KMS-11 (cell line): ENCODE measurements around the gene AOX1.
"Not testable (repeated sequence)": the region's sequence is repeated elsewhere in the genome, so short reads cannot be mapped to it uniquely, and the experiment has no call there.

Experiments used
- H2AFZ ChIP-seq: fragments of 200-600 bp; sonication (generic); 2 replicates; pipeline ENCODE4 v1.6.1; 2016; ENCODE audit warnings: antibody characterized with exemption, mixed run types, low read depth
- H3K27ac ChIP-seq: fragments of 200-600 bp; sonication (generic); 2 replicates; pipeline ENCODE4 v1.6.1; 2016; ENCODE audit warnings: mild to moderate bottlenecking, mixed run types
- H3K27me3 ChIP-seq: fragments of 200-600 bp; sonication (generic); 2 replicates; pipeline ENCODE4 v1.6.1; 2017; ENCODE audit warnings: mild to moderate bottlenecking, low read depth, mixed run types, moderate library complexity; ENCODE audit not compliant: insufficient read depth
- H3K36me3 ChIP-seq: fragments of 200-600 bp; sonication (generic); 2 replicates; pipeline ENCODE4 v1.6.1; 2017; ENCODE audit warnings: mild to moderate bottlenecking, mixed run types; ENCODE audit not compliant: insufficient read depth
- H3K4me1 ChIP-seq: fragments of 200-600 bp; sonication (generic); 2 replicates; pipeline ENCODE4 v1.6.1; 2016; ENCODE audit warnings: mild to moderate bottlenecking, low read depth, mixed run types; ENCODE audit not compliant: poor library complexity, severe bottlenecking
- H3K4me2 ChIP-seq: fragments of 200-600 bp; sonication (generic); 2 replicates; pipeline ENCODE4 v1.7.0; 2016; ENCODE audit warnings: mild to moderate bottlenecking, mixed run types
- H3K4me3 ChIP-seq: fragments of 200-600 bp; sonication (generic); IDR thresholded peaks from 2 replicates; pipeline ENCODE4 v1.6.1; 2017; ENCODE audit warnings: low read depth, low read length, mixed read lengths; ENCODE audit not compliant: insufficient read depth
- H3K79me2 ChIP-seq: fragments of 200-600 bp; sonication (generic); 2 replicates; pipeline ENCODE4 v1.6.1; 2016; ENCODE audit warnings: low read depth, mixed run types; ENCODE audit not compliant: insufficient read depth
- H3K9ac ChIP-seq: fragments of 200-600 bp; sonication (generic); 2 replicates; pipeline ENCODE4 v1.6.1; 2016; ENCODE audit warnings: mild to moderate bottlenecking, mixed run types
- H4K20me1 ChIP-seq: fragments of 200-600 bp; sonication (generic); 2 replicates; pipeline ENCODE4 v1.6.1; 2016; ENCODE audit warnings: mild to moderate bottlenecking, mixed run types; ENCODE audit not compliant: insufficient read depth
- CTCF ChIP-seq: fragments of 200-600 bp; sonication (generic); conservative IDR thresholded peaks from 2 replicates; pipeline ENCODE4 v1.6.1; 2017; ENCODE audit warnings: low read depth, mild to moderate bottlenecking, antibody characterized with exemption, low read length, moderate library complexity, mixed read lengths

The AOX1 gene

GRCh38 chr2:200679127-200679526, 93.3 kb downstream of the AOX1 start:
- Histone ChIP-seq H3K9ac (no peak overlapping the region), H3K4me1 (no peaks in the 10 kb centered on the region), H2AFZ (no peak overlapping the region), H3K79me2 (no peaks in the 10 kb centered on the region), H4K20me1 (no peaks in the 10 kb centered on the region), H3K4me3 (no peak overlapping the region), H3K27ac (no peak overlapping the region), H3K27me3 (no peaks in the 10 kb centered on the region), H3K4me2 (no peak overlapping the region), H3K36me3 (no peaks in the 10 kb centered on the region)
- no peak for TF ChIP-seq CTCF

- no peak overlapping the region for H3K4me3 ChIP-seq
- H3K9ac ChIP-seq: no peak overlapping the region
- H3K27ac ChIP-seq: no peak overlapping the region
- TF ChIP-seq CTCF: no peak
- no peaks in the 10 kb centered on the region for H3K4me1 ChIP-seq
- H4K20me1 ChIP-seq: no peaks in the 10 kb centered on the region
- no peaks in the 10 kb centered on the region for H3K79me2 ChIP-seq
- H3K4me2 ChIP-seq: no peak overlapping the region
- H3K27me3 ChIP-seq: no peaks in the 10 kb centered on the region
- no peak overlapping the region for H2AFZ ChIP-seq
- no peaks in the 10 kb centered on the region for H3K36me3 ChIP-seq
Observed at GRCh38 chr2:200679535-200679934, 93.7 kb downstream of the AOX1 start.

- H3K27ac ChIP-seq: no peak overlapping the region
- H3K27me3 ChIP-seq: no peaks in the 10 kb centered on the region
- TF ChIP-seq CTCF: no peak
- H2AFZ ChIP-seq: no peak overlapping the region
- H3K4me2 ChIP-seq: no peak overlapping the region
- H3K79me2 ChIP-seq: no peaks in the 10 kb centered on the region
- no peaks in the 10 kb centered on the region for H3K4me1 ChIP-seq
- H3K36me3 ChIP-seq: no peaks in the 10 kb centered on the region
- no peak overlapping the region for H3K4me3 ChIP-seq
- H3K9ac ChIP-seq: no peak overlapping the region
- no peaks in the 10 kb centered on the region for H4K20me1 ChIP-seq
Observed at GRCh38 chr2:200681697-200682096, 95.9 kb downstream of the AOX1 start.

GRCh38 chr2:200682407-200682806, 96.6 kb downstream of the AOX1 start:
- not testable (repeated sequence) for H3K4me2 ChIP-seq, H3K79me2 ChIP-seq, H3K36me3 ChIP-seq, H4K20me1 ChIP-seq, H3K9ac ChIP-seq, H3K4me3 ChIP-seq, H3K27ac ChIP-seq, H3K4me1 ChIP-seq, H3K27me3 ChIP-seq, H2AFZ ChIP-seq

- Histone ChIP-seq H3K9ac (no peak overlapping the region), H3K79me2 (no peaks in the 10 kb centered on the region), H3K4me2 (no peak overlapping the region), H3K4me1 (no peaks in the 10 kb centered on the region), H3K27me3 (no peaks in the 10 kb centered on the region), H3K36me3 (no peaks in the 10 kb centered on the region), H2AFZ (no peak overlapping the region), H4K20me1 (no peaks in the 10 kb centered on the region), H3K4me3 (no peak overlapping the region), H3K27ac (no peak overlapping the region)
- no peak for TF ChIP-seq CTCF
Observed at GRCh38 chr2:200687922-200688920, 102.4 kb downstream of the AOX1 start.
